Right atrium auricular region (tissue), 2 donors: Measurements from ENCODE around the gene ANAPC13. TPM values are rescaled to one million over a fixed set of nuclear protein-coding genes. Genes with fewer than 3 reads are reported as not detected.

Experiments used
- DNase-seq: peaks from one replicate; pipeline ENCODE4 v3.0.0-alpha.2; 2019; ENCODE audit warnings: low spot score
- H3K27ac ChIP-seq, 2 donors: fragments of 200-600 bp; sonication (generic); 1 replicate in 1 of 2; 2 replicates in 1 of 2; pipeline ENCODE4 v1.5.1; 2016 to 2019
- H3K27me3 ChIP-seq, 2 donors: fragments of 200-600 bp; sonication (generic); one replicate each; pipeline versions ENCODE4 v1.5.1 to v1.6.0; 2017 to 2019
- H3K36me3 ChIP-seq: fragments of 200-600 bp; sonication (generic); one replicate; pipeline ENCODE4 v1.5.1; 2016
- H3K4me1 ChIP-seq, 2 donors: fragments of 200-600 bp; sonication (generic); one replicate each; pipeline versions ENCODE4 v1.5.1 to v1.6.0; 2017 to 2019
- H3K4me3 ChIP-seq, 2 donors: fragments of 200-600 bp; sonication (generic); 1 replicate in 1 of 2; 2 replicates in 1 of 2; pipeline ENCODE4 v1.5.1; 2017 to 2019; ENCODE audit warnings: mild to moderate bottlenecking in 1 of 2, moderate library complexity in 1 of 2
- H3K9me3 ChIP-seq, 2 donors: fragments of 200-600 bp; sonication (generic); one replicate each; pipeline ENCODE4 v1.5.1; 2019
- total RNA-seq, 2 donors: library from RNA; depleted of rRNA; stranded (reverse); fragments of >200 nt; gene quantifications; one replicate each; pipeline ENCODE4 v1.1.0, GENCODE V29; 2016
- TF ChIP-seq, protein P1 (sequence below), 2 donors: fragments of 200-600 bp; sonication (generic); IDR thresholded peaks; one replicate each; pipeline ENCODE4 v1.5.1; 2019; ENCODE audit warnings: antibody characterized with exemption in 2 of 2

ANAPC13 gene
- total RNA-seq, 2 donors from 2014 or later, result 67.8 to 110 TPM

DNA sequence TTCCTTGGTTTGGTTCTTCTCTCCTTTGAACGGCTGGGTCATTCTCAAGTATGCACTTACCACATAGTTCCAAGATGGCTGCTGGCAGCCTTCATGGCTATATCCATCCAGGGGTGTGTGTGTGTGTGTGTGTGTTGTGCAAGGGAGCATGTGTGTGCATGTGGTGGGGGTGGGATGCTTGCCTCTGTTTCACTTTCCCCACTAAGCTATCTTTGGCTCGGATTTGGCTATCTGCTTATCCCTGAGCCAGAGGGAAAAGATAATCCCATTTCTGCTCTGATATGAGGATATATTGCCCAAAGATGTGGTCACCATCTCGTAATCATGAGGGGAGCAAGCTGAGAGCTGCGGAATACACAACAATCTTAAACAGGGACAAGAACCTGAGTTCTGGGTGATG, 26.2 kb downstream of the ANAPC13 start:
- peaks cover 0 to 23% of the 10 kb centered on the region in 2 donors for H3K4me1 ChIP-seq
- DNase-seq, result no peak
- H3K4me3 ChIP-seq, result no peak overlapping the region
- H3K27ac ChIP-seq, result no peak overlapping the region
- no peaks in the 10 kb centered on the region for H3K36me3 ChIP-seq
- no peaks in the 10 kb centered on the region for H3K27me3 ChIP-seq
- TF ChIP-seq, protein P1, sequence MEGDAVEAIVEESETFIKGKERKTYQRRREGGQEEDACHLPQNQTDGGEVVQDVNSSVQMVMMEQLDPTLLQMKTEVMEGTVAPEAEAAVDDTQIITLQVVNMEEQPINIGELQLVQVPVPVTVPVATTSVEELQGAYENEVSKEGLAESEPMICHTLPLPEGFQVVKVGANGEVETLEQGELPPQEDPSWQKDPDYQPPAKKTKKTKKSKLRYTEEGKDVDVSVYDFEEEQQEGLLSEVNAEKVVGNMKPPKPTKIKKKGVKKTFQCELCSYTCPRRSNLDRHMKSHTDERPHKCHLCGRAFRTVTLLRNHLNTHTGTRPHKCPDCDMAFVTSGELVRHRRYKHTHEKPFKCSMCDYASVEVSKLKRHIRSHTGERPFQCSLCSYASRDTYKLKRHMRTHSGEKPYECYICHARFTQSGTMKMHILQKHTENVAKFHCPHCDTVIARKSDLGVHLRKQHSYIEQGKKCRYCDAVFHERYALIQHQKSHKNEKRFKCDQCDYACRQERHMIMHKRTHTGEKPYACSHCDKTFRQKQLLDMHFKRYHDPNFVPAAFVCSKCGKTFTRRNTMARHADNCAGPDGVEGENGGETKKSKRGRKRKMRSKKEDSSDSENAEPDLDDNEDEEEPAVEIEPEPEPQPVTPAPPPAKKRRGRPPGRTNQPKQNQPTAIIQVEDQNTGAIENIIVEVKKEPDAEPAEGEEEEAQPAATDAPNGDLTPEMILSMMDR (IDR thresholded peaks at IDR 0.05), result no peak
- H3K9me3 ChIP-seq, result no peaks in the 10 kb centered on the region

DNA sequence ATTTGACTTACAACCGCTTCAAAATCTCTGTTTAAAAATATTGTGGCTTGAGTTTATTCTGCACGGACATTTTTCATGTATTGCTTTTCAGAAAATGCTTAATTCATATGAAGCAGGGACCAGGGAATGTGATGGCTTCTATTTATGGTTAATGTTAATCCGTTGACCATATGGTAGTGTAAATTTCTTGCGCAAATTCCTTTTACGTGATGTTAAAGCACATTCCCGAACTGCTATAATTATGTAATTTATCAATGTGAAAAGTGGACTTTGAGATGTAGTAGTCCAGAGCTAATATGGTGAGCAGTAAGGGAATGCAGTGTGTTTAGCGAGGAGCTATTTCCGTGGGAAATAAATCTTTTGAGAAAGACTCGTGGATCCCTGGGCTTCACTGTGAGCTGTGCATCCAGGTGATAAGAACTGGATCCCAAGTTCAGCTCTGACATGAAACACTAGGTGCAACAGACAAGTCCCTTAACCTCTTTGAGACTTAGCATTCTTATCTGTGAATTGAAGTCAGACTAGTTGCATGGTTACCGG, 27.3 kb downstream of the ANAPC13 start:
- H3K4me3 ChIP-seq, result no peak overlapping the region
- H3K27me3 ChIP-seq, result no peaks in the 10 kb centered on the region
- no peaks in the 10 kb centered on the region for H3K36me3 ChIP-seq
- peaks cover 0 to 18% of the 10 kb centered on the region in 2 donors for H3K4me1 ChIP-seq
- TF ChIP-seq, protein P1 (IDR thresholded peaks at IDR 0.05), result no peak
- no peak overlapping the region for H3K27ac ChIP-seq
- H3K9me3 ChIP-seq, result no peaks in the 10 kb centered on the region
- no peak for DNase-seq

DNA sequence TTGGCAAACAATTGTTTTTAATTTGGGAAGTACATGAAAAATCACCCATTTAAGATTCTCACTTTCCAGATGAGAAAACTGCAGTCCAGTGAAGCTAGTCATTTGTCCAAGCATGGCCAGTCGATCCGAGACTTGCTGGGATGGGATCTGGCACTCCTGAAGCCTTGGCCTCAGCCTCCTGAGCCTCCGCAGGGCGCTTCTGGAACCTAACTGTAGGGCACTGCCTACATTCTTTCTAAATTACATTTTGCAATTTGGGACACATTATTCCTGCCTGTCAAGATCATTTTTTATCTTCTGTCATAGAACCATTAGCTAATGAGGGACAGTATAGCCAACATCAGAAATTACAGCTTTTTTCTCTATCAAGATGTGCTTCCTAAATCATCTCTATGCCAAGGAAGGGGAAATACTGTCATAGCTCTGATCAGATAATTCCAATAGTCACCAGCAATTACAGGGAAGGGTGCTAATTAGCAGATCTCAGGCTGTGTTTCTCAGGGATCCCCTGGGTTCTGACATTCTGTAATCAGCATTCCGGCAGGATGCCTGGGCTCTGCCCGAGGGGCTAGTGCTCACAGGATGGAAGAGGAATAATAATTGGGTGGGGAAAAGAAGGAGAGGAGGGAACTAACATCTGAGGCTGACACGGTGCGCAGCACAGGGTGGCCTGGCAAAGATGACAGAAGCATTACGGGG, 28.3 kb downstream of the ANAPC13 start:
- TF ChIP-seq, protein P1 (IDR thresholded peaks at IDR 0.05), result no peak
- Histone ChIP-seq H3K4me1 (peaks cover 0 to 8% of the 10 kb centered on the region in 2 donors), H3K4me3 (no peak overlapping the region), H3K9me3 (no peaks in the 10 kb centered on the region), H3K27me3 (no peaks in the 10 kb centered on the region), H3K36me3 (no peaks in the 10 kb centered on the region), H3K27ac (no peak overlapping the region)
- no peak for DNase-seq

DNA sequence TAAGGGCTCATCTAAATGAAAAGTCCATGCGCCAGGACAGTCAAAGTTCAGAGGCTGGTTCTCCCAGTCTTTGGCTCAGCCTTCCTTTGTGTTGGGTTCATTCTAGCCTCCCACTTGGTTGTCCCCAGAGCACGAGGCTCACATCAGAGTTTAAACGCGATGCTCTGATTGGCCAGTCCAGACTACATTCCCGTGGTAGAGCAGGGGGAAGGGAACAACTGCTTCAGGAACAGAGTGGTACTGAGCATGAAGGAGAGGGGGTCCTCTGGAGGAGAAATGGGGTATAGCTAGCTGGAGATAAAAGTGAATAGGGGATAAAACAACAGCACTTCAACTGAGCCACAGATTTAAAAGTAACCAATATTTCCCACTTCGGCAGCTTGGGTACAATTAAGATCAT, 32.2 kb downstream of the ANAPC13 start:
- H3K27ac ChIP-seq, result no peak overlapping the region
- H3K36me3 ChIP-seq, result no peaks in the 10 kb centered on the region
- TF ChIP-seq, protein P1 (IDR thresholded peaks at IDR 0.05), result peak in 1 of 2 donors; percentile 20
- no peaks in the 10 kb centered on the region for H3K9me3 ChIP-seq
- H3K27me3 ChIP-seq, result no peaks in the 10 kb centered on the region
- no peaks in the 10 kb centered on the region for H3K4me1 ChIP-seq
- no peak for DNase-seq
- no peak overlapping the region for H3K4me3 ChIP-seq

DNA sequence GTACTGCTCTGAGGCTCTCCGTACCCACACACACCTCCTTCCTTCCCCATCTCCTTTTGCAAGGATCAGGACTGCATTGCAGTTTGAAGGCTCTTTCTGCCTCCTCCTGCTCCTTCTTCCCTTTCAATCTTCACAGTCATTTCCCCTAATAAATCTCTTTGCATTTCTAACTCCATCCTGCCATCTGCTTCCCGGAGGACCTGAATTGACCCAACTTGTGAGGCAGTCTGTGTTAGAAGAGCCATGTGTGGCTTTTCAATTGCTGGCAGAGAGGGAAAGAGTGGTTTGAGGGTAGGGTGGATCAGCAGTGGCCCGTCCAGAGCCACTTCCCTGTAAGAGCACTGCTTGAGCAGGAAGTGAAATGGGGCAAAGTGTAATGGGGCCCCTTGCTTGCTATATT, 35.8 kb downstream of the ANAPC13 start:
- Histone ChIP-seq H3K4me3 (no peak overlapping the region), H3K4me1 (peaks cover 0 to 28% of the 10 kb centered on the region in 2 donors), H3K27me3 (no peaks in the 10 kb centered on the region), H3K36me3 (no peaks in the 10 kb centered on the region), H3K9me3 (peaks cover 0 to 5% of the 10 kb centered on the region in 2 donors), H3K27ac (no peak overlapping the region)
- TF ChIP-seq, protein P1 (IDR thresholded peaks at IDR 0.05), result no peak
- no peak for DNase-seq
